ENCODE data around the gene NID2.

The NID2 gene

GRCh38 chr14:52068615-52069306, at the start of gene NID2:
Gene NID2 (minus strand): TSS chr14:52069059. CDS start chr14:52068994, 65 bp downstream.
- peak; percentile 35 for DNase-seq

GRCh38 chr14:52117111-52117832, 48.4 kb upstream of the NID2 start:
- DNase-seq: no peak

GRCh38 chr14:52115286-52115685, 46.4 kb upstream of the NID2 start:
- no peak for DNase-seq

- no peak for DNase-seq
Measured at GRCh38 chr14:52112336-52113018, 43.6 kb upstream of the NID2 start.

GRCh38 chr14:52111583-52111982, 42.7 kb upstream of the NID2 start:
- no peak for DNase-seq

- DNase-seq: no peak
Measured at GRCh38 chr14:52110441-52111086, 41.7 kb upstream of the NID2 start.

GRCh38 chr14:52108823-52109222, 40.0 kb upstream of the NID2 start:
- no peak for DNase-seq

- DNase-seq: no peak
Measured at GRCh38 chr14:52106840-52107239, 38.0 kb upstream of the NID2 start.

GRCh38 chr14:52103416-52103815, 34.6 kb upstream of the NID2 start:
- no peak for DNase-seq

GRCh38 chr14:52095794-52096193, 26.9 kb upstream of the NID2 start:
- no peak for DNase-seq

- DNase-seq: no peak
Measured at GRCh38 chr14:52095336-52095735, 26.5 kb upstream of the NID2 start.

- no peak for DNase-seq
Measured at GRCh38 chr14:52094546-52095271, 25.9 kb upstream of the NID2 start.

GRCh38 chr14:52091928-52092327, 23.1 kb upstream of the NID2 start:
- DNase-seq: no peak

GRCh38 chr14:52090936-52091335, 22.1 kb upstream of the NID2 start:
- DNase-seq: no peak

- no peak for DNase-seq
Measured at GRCh38 chr14:52089218-52089617, 20.4 kb upstream of the NID2 start.

GRCh38 chr14:52086711-52087110, 17.9 kb upstream of the NID2 start:
- no peak for DNase-seq

- DNase-seq: no peak
Measured at GRCh38 chr14:52082903-52083302, 14.0 kb upstream of the NID2 start.

- peak; percentile 18 for DNase-seq
Measured at GRCh38 chr14:52081964-52082363, 13.1 kb upstream of the NID2 start.

- peak; percentile 78 for DNase-seq
Measured at GRCh38 chr14:52080808-52081755, 12.2 kb upstream of the NID2 start.

GRCh38 chr14:52080158-52080800, 11.4 kb upstream of the NID2 start:
- DNase-seq: no peak

Measured in DMS79 (cell line).